ENCODE results near the gene COPG1.

COPG1 gene

GRCh38 chr3:129313415-129313664 is 63.9 kb downstream of the COPG1 start:
- Histone ChIP-seq H3K4me3 (ENCODE audit: insufficient read depth, low read depth, low read length, poor library complexity, severe bottlenecking) (no peak overlapping the region), H3K9me3 (ENCODE audit: control insufficient read depth, low read length) (no peaks in the 10 kb centered on the region), H3K4me1 (ENCODE audit: control insufficient read depth, insufficient read depth, low read length, poor library complexity, severe bottlenecking) (peaks cover 16% of the 10 kb centered on the region), H3K27ac (ENCODE audit: insufficient read depth, low read length, poor library complexity, severe bottlenecking) (peak overlapping the region; percentile 14), H3K36me3 (ENCODE audit: control insufficient read depth, insufficient read depth, low read length) (no peaks in the 10 kb centered on the region), H3K27me3 (replicated peaks; ENCODE audit: control insufficient read depth, insufficient read depth, low read length, poor library complexity, severe bottlenecking) (no peaks in the 10 kb centered on the region)
- DNase-seq: no peak

DNA sequence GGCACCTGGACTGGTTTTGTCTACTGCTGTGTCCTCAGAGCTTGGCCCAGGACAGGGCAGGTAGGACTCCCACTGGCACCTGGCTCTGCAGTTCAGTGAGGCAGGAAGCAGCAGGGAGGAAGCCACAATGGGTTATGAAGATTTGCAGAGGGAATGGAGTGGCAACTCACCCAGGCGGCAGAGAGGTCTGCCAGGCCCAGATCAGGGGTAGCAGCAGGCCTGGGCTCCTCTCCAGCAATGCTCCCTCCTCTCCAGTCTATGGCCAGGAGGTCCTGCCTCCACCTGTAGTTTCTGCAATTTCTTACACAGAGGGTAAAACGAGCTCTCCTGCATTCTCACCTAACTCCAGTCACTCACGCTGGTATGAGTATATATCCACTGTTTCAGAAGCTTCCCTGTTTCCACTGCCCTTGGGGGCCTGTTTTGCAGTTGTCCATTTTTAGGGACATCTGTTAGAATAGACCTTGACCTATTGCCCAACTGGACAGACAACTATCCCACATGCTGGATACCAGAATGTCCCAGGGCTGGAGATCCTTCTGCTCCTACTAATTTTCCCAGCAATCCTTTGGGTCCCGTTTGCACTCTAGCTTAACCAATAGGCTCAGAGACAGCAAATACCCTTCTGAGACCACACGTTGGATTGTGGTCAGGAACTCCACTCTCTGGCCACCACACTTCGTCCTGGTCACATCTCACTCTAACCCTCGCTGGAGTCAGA is 64.4 kb downstream of the COPG1 start:
- no peak for DNase-seq
- Histone ChIP-seq H3K4me3 (ENCODE audit: insufficient read depth, low read depth, low read length, poor library complexity, severe bottlenecking) (peak overlapping the region; percentile 94), H3K27ac (ENCODE audit: insufficient read depth, low read length, poor library complexity, severe bottlenecking) (peak overlapping the region; percentile 81)

GRCh38 chr3:129314386-129315222 is 65.2 kb downstream of the COPG1 start:
- DNase-seq: peak; percentile 19 to 47 (median 30)
- peaks cover 16% of the 10 kb centered on the region for H3K4me1 ChIP-seq (ENCODE audit: control insufficient read depth, insufficient read depth, low read length, poor library complexity, severe bottlenecking)
- no peaks in the 10 kb centered on the region for H3K27me3 ChIP-seq (replicated peaks; ENCODE audit: control insufficient read depth, insufficient read depth, low read length, poor library complexity, severe bottlenecking)
- H3K27ac ChIP-seq (ENCODE audit: insufficient read depth, low read length, poor library complexity, severe bottlenecking): peak overlapping the region; percentile 81
- H3K4me3 ChIP-seq (ENCODE audit: insufficient read depth, low read depth, low read length, poor library complexity, severe bottlenecking): peak overlapping the region; percentile 94
- H3K36me3 ChIP-seq (ENCODE audit: control insufficient read depth, insufficient read depth, low read length): no peaks in the 10 kb centered on the region
- H3K9me3 ChIP-seq (ENCODE audit: control insufficient read depth, low read length): no peaks in the 10 kb centered on the region

More for the DNA sequence above, 64.4 kb downstream of the COPG1 start:
- Histone ChIP-seq H3K27me3 (replicated peaks; ENCODE audit: control insufficient read depth, insufficient read depth, low read length, poor library complexity, severe bottlenecking) (no peaks in the 10 kb centered on the region), H3K9me3 (ENCODE audit: control insufficient read depth, low read length) (no peaks in the 10 kb centered on the region), H3K4me1 (ENCODE audit: control insufficient read depth, insufficient read depth, low read length, poor library complexity, severe bottlenecking) (peaks cover 16% of the 10 kb centered on the region), H3K36me3 (ENCODE audit: control insufficient read depth, insufficient read depth, low read length) (no peaks in the 10 kb centered on the region)

DNA sequence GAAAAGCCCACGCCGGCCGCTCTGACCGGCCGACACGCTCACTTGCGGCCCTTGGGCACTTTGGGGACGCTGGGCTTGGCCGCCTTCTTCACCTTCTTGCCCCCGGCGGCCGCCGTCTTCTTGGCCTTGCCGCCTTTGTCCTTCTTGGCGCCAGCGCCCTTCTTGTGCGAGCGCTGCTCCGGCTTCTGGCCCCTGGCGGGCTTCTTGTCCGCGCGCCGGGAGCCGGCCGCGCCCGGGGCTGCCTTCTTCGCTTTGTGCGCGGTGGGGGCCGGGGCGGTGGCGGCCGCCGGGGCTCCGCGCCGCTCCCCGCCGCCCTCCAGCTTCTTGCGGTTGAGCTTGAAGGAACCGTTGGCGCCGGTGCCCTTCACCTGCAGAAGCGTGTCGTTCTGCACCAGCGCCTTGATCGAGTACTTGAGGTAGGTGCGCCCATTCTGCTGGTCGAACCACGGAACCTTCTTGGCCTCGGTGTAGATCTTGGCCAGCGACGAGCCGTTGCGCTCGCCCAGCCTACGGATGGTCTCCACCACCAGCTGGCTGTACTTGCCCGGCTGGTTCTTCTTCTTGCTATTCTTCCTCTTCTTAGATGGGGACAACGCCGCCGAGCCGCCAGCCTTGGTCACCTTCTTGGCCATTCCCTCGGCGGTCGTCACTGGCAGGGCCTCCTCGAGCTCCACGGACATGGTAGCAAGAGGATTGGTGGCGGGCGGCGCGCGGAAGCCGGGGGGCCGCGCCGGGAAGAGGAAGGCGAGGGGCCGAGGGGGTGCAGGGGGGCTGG is 66.0 kb downstream of the COPG1 start:
- Histone ChIP-seq H3K4me1 (ENCODE audit: control insufficient read depth, insufficient read depth, low read length, poor library complexity, severe bottlenecking) (peaks cover 16% of the 10 kb centered on the region), H3K36me3 (ENCODE audit: control insufficient read depth, insufficient read depth, low read length) (no peaks in the 10 kb centered on the region), H3K4me3 (ENCODE audit: insufficient read depth, low read depth, low read length, poor library complexity, severe bottlenecking) (peak overlapping the region; percentile 94), H3K27me3 (replicated peaks; ENCODE audit: control insufficient read depth, insufficient read depth, low read length, poor library complexity, severe bottlenecking) (no peaks in the 10 kb centered on the region), H3K27ac (ENCODE audit: insufficient read depth, low read length, poor library complexity, severe bottlenecking) (peak overlapping the region; percentile 81), H3K9me3 (ENCODE audit: control insufficient read depth, low read length) (no peaks in the 10 kb centered on the region)
- DNase-seq: no peak

DNA sequence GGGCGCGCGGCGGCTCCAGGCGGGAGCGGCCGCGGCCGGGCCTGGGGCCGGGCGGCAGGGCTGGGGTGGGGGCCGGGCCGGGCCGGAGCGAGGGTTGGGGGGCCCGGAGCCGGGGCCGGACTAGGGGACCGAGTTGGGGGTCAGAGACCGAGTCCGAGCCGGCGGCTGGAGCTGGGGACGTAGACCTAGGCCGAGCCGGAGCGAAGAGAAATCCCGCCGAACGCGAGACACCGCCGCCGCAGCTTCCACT is 66.5 kb downstream of the COPG1 start:
- DNase-seq: no peak
- peaks cover 16% of the 10 kb centered on the region for H3K4me1 ChIP-seq (ENCODE audit: control insufficient read depth, insufficient read depth, low read length, poor library complexity, severe bottlenecking)
- peak overlapping the region; percentile 94 for H3K4me3 ChIP-seq (ENCODE audit: insufficient read depth, low read depth, low read length, poor library complexity, severe bottlenecking)
- no peaks in the 10 kb centered on the region for H3K36me3 ChIP-seq (ENCODE audit: control insufficient read depth, insufficient read depth, low read length)
- peak overlapping the region; percentile 81 for H3K27ac ChIP-seq (ENCODE audit: insufficient read depth, low read length, poor library complexity, severe bottlenecking)
- H3K9me3 ChIP-seq (ENCODE audit: control insufficient read depth, low read length): no peaks in the 10 kb centered on the region
- H3K27me3 ChIP-seq (replicated peaks; ENCODE audit: control insufficient read depth, insufficient read depth, low read length, poor library complexity, severe bottlenecking): no peaks in the 10 kb centered on the region

DNA sequence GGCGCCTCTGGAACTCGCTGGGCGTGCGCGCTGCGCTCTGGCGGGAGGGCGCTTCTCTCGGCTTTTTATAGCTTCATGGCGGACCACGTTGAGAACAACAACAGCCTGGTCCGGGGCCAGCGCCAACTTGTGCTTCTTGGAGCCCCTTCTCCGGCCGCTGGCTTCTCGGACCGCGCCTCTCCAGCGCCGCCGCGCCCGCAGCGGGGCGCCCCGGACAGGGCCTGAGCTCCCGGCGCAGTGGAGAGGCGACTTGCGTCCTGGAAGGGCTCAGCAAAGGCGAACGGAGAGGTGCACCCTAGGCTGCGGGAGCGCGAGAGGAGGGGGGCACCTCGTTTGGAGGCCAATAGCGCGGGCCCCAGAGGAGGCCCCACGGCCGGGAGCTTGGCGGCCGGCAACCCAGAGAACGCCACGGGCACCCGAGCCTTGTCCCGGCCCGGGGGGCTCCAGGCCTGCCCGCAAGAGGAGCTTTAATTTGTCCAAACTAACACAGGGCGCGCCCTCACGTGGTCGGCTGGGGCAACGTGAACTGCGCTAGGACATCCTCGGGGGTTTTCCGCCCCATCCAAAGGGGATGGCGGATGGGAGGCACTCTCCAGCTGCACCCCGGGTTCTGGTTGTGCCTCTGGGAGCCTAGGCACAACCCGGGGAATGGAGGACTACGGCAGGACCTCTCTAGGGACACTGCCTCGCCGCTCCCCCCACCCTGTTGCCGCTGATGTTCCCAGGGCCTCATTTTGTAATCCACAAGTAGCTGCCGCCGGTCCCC is 67.0 kb downstream of the COPG1 start:
- H3K27me3 ChIP-seq (replicated peaks; ENCODE audit: control insufficient read depth, insufficient read depth, low read length, poor library complexity, severe bottlenecking): no peaks in the 10 kb centered on the region

GRCh38 chr3:129317014-129317771 is 67.8 kb downstream of the COPG1 start:
- no peaks in the 10 kb centered on the region for H3K9me3 ChIP-seq (ENCODE audit: control insufficient read depth, low read length)
- DNase-seq: no peak
- H3K4me1 ChIP-seq (ENCODE audit: control insufficient read depth, insufficient read depth, low read length, poor library complexity, severe bottlenecking): peaks cover 16% of the 10 kb centered on the region
- H3K27me3 ChIP-seq (replicated peaks; ENCODE audit: control insufficient read depth, insufficient read depth, low read length, poor library complexity, severe bottlenecking): no peaks in the 10 kb centered on the region
- peak overlapping the region; percentile 94 for H3K4me3 ChIP-seq (ENCODE audit: insufficient read depth, low read depth, low read length, poor library complexity, severe bottlenecking)
- peak overlapping the region; percentile 81 for H3K27ac ChIP-seq (ENCODE audit: insufficient read depth, low read length, poor library complexity, severe bottlenecking)
- H3K36me3 ChIP-seq (ENCODE audit: control insufficient read depth, insufficient read depth, low read length): no peaks in the 10 kb centered on the region

More for the DNA sequence above, 67.0 kb downstream of the COPG1 start:
- Histone ChIP-seq H3K36me3 (ENCODE audit: control insufficient read depth, insufficient read depth, low read length) (no peaks in the 10 kb centered on the region), H3K4me3 (ENCODE audit: insufficient read depth, low read depth, low read length, poor library complexity, severe bottlenecking) (peak overlapping the region; percentile 94), H3K9me3 (ENCODE audit: control insufficient read depth, low read length) (no peaks in the 10 kb centered on the region), H3K4me1 (ENCODE audit: control insufficient read depth, insufficient read depth, low read length, poor library complexity, severe bottlenecking) (peaks cover 16% of the 10 kb centered on the region), H3K27ac (ENCODE audit: insufficient read depth, low read length, poor library complexity, severe bottlenecking) (peak overlapping the region; percentile 81)
- peak; percentile 72 to 83 (median 79) for DNase-seq

GRCh38 chr3:129317848-129318247 is 68.4 kb downstream of the COPG1 start:
- Histone ChIP-seq H3K4me3 (ENCODE audit: insufficient read depth, low read depth, low read length, poor library complexity, severe bottlenecking) (no peak overlapping the region), H3K27me3 (replicated peaks; ENCODE audit: control insufficient read depth, insufficient read depth, low read length, poor library complexity, severe bottlenecking) (no peaks in the 10 kb centered on the region), H3K27ac (ENCODE audit: insufficient read depth, low read length, poor library complexity, severe bottlenecking) (no peak overlapping the region), H3K4me1 (ENCODE audit: control insufficient read depth, insufficient read depth, low read length, poor library complexity, severe bottlenecking) (peaks cover 16% of the 10 kb centered on the region), H3K9me3 (ENCODE audit: control insufficient read depth, low read length) (no peaks in the 10 kb centered on the region), H3K36me3 (ENCODE audit: control insufficient read depth, insufficient read depth, low read length) (no peaks in the 10 kb centered on the region)
- DNase-seq: no peak

DNA sequence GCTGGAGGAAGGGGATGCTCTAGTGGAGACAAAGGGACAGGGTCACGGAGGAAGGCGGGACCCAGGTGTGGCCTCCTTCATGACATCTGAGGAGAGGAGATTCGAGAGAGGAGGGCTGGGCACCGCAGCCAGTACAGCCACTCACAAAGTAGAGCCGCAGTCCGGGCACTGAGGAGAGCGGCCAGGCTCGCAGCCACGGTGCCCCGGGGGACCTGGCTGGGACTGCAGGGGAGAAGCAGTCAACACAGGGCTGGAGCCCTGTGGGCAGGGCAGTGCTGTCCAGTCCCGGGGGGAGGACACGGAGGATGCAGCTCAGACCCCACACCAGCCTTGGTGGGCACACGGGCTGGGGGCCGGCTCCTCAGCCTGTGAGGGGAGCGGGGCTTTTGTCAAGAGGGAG is 69.5 kb downstream of the COPG1 start:
- Histone ChIP-seq H3K9me3 (ENCODE audit: control insufficient read depth, low read length) (no peaks in the 10 kb centered on the region), H3K4me1 (ENCODE audit: control insufficient read depth, insufficient read depth, low read length, poor library complexity, severe bottlenecking) (peaks cover 10% of the 10 kb centered on the region), H3K36me3 (ENCODE audit: control insufficient read depth, insufficient read depth, low read length) (no peaks in the 10 kb centered on the region), H3K4me3 (ENCODE audit: insufficient read depth, low read depth, low read length, poor library complexity, severe bottlenecking) (no peak overlapping the region), H3K27ac (ENCODE audit: insufficient read depth, low read length, poor library complexity, severe bottlenecking) (no peak overlapping the region), H3K27me3 (replicated peaks; ENCODE audit: control insufficient read depth, insufficient read depth, low read length, poor library complexity, severe bottlenecking) (no peaks in the 10 kb centered on the region)
- no peak for DNase-seq
